Activated naive CD4-positive, alpha-beta T cell treated with anti-CD3 and anti-CD28 coated beads, Interleukin-2, amount 50 U/mL, for 24 hours (primary cell): ENCODE results near the gene SMTN.

ENCODE experiments used
- H3K27ac Mint-ChIP-seq: one replicate; pipeline ENCODE4 v1.8.0; 2021; ENCODE audit warnings: mild to moderate bottlenecking, mixed read lengths
- H3K27me3 Mint-ChIP-seq: one replicate; pipeline ENCODE4 v1.8.0; 2021; ENCODE audit warnings: mixed read lengths
- H3K36me3 Mint-ChIP-seq: one replicate; pipeline ENCODE4 v1.8.0; 2021; ENCODE audit warnings: mixed read lengths
- H3K4me1 Mint-ChIP-seq: one replicate; pipeline ENCODE4 v1.8.0; 2021; ENCODE audit warnings: mixed read lengths
- H3K4me3 Mint-ChIP-seq: one replicate; pipeline ENCODE4 v1.8.0; 2021; ENCODE audit warnings: mild to moderate bottlenecking, mixed read lengths
- H3K9me3 Mint-ChIP-seq: one replicate; pipeline ENCODE4 v1.8.0; 2021; ENCODE audit warnings: mixed read lengths

SMTN gene

DNA sequence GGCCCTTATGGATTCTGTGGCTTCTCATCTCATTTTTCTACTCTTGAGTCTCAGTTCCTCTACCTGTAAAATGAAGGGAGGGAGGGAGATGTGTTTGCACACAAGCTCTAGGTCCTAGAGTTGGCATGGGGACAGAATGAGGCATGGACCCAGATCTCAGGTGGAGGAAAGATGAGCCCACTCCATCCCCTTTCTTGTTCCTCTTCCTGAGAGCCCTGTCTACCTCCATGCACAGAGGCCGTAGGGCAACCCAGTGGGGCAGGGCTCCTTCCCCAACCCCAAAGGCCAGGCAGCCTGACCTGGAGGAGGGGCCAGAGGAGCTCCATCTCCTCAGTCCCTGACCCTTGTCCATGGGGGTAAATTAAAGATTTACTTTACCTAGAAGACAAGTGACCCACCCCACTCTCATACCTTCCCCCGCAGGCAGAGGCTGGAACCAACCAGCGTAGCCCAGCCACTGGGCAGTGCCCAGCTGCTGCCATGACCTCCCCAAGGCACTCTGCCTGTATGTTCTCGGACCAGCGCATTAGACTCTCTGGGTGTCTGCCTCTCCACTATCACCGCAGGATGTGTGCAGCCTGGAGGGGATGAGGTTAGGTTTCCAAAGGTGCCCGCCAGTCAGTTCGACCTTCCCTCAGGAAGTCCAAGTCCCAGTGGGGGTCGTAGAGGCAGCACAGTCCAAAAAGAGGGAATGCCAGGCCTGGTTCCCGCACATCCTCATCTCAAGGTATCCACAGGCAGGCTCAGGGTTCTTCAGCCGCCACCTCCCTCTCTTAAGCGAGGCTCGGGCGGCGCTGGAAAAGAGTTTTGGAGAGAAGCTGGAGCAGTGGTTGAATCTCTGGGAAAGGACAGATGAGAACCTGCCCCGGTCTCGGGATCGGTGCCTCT, 3.0 kb downstream of the SMTN start:
- H3K27me3 Mint-ChIP-seq = no peaks in the 10 kb centered on the region

DNA sequence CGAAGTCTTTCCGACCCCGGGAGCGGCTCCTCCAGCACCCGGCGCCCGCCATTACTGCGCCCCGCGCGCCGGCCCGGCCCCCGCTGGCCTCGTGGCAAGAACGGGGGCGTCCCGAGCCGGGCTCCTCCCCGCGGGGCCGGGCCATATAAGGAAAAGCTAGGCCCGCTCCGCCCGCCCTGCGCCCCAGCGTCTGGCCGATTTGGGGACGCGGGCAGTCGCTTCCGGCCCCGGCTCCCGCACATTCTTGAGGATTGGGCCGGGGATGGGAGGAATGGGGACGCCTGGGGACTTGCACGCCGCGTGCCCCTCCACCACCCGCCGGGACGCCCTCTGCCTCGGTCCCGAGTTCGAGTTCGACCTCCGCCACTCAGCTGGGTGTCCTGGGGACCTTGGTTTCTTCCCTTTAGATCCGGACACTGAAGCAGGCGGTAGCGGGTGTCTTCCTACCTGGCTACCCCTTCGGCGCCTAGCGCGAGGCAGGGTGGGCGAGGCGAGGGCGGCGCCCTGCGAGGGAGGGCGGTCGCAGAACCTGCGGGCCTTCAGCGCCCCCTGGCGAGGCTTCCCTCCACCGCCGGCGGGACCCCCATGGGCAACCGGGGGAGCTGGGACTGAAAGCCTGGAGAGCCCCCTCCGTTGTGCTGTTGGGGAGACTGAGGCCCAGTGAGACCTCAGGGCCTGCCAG, 3.8 kb downstream of the SMTN start:
- Mint-ChIP-seq H3K36me3 (no peaks in the 10 kb centered on the region), H3K4me1 (peaks cover 28% of the 10 kb centered on the region), H3K27ac (peak overlapping the region; percentile 90), H3K4me3 (peak overlapping the region; percentile 94), H3K9me3 (no peaks in the 10 kb centered on the region), H3K27me3 (no peaks in the 10 kb centered on the region)

More for the DNA sequence above, 3.0 kb downstream of the SMTN start:
- Mint-ChIP-seq H3K4me1 (peaks cover 28% of the 10 kb centered on the region), H3K36me3 (no peaks in the 10 kb centered on the region), H3K4me3 (peak overlapping the region; percentile 94), H3K27ac (peak overlapping the region; percentile 89), H3K9me3 (no peaks in the 10 kb centered on the region)

DNA sequence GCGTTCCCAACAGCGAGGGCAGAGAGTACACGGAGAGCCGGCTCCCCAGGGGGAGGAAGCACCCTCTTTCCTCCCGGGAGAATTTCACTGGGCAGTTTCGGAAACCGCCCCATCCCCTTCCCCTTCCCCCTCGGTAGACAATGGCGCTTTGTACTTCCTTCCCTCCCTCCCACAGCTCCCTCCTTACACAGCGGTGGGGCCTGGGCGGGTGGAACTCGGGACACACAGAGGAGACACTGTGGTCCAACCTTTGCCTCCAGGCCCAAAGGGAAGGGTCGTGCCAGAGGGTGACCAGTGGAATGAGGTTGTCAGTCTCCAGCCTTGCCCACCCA, 4.3 kb downstream of the SMTN start:
- peaks cover 28% of the 10 kb centered on the region for H3K4me1 Mint-ChIP-seq
- peak overlapping the region; percentile 90 for H3K27ac Mint-ChIP-seq
- no peaks in the 10 kb centered on the region for H3K36me3 Mint-ChIP-seq
- H3K4me3 Mint-ChIP-seq = peak overlapping the region; percentile 86
- no peaks in the 10 kb centered on the region for H3K9me3 Mint-ChIP-seq
- no peaks in the 10 kb centered on the region for H3K27me3 Mint-ChIP-seq

DNA sequence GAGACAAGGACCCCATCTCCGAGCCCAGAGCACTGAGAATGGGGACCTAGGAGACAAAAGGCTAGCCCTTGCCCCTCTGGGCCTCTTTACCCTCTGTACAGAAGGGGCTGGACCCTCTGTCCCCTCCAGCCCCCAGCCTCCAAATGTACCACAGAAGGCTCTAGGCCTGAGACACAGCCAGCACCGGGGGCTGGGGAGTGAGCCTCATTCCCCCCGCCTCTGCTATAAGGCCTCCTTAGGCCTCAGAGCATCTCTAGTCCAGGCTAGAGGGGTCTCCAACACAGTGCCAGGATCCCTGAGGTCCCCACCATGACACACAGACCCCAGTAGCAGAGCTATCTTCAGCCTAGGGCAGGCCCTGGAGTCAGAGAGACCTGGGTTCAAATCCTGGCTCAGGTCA, 4.8 kb downstream of the SMTN start:
- Mint-ChIP-seq H3K27me3 (no peaks in the 10 kb centered on the region), H3K36me3 (no peaks in the 10 kb centered on the region), H3K4me3 (no peak overlapping the region), H3K4me1 (peaks cover 28% of the 10 kb centered on the region), H3K9me3 (no peaks in the 10 kb centered on the region), H3K27ac (no peak overlapping the region)

DNA sequence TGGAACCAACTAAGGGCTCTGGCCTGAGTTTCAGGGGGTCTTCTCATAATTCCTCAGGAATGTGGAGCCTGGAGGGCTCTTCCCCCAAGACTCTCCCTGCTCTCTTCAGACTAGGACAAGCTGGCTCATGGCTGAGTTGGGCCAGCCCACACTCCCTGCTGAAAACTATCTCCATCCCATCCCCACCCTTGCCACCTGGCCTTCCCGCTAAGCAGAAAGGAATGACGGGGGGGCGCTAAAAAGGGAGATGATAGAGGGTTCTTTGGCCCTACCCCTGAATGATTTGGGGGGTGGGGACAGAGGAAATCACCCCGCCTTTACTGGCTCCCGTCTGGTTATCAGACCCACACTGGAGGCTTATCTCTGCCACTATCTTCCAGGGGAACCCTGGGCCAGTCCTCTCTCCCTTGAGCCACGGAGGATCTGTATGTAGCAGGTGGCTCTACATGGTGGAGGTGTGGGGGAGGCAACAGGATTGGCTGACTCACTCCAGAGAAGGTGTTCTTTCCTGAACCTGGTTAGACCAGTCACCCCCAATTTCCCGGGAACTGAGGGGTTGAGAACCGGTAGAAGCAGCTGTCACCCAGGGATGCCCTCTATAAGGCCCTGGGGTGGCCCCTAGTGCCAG, 5.7 kb downstream of the SMTN start:
- Mint-ChIP-seq H3K27me3 (no peaks in the 10 kb centered on the region), H3K36me3 (no peaks in the 10 kb centered on the region), H3K9me3 (no peaks in the 10 kb centered on the region), H3K4me1 (peaks cover 23% of the 10 kb centered on the region), H3K27ac (no peak overlapping the region), H3K4me3 (peak overlapping the region; percentile 4)

DNA sequence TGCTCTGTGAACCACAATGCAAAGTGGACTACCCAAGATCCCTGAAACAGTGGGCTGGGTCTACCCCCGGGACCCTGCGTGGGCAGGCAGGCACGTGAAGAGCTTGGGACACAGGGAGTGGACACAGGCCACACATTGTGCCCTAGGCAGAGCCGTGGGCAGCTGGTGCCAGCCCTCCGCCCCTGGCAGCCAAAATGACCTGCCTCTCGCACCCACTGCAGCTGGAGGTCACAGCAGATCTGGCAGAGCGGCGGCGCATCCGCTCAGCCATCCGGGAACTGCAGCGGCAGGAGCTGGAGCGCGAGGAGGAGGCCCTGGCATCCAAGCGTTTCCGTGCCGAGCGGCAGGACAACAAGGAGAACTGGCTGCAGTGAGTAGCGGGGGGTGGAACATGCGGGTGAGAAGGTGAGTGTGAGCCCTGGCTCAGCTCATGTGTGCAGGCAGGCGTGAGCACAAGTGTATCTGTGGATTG, 6.7 kb downstream of the SMTN start:
- H3K4me1 Mint-ChIP-seq = peaks cover 14% of the 10 kb centered on the region
- H3K27me3 Mint-ChIP-seq = no peaks in the 10 kb centered on the region
- no peak overlapping the region for H3K4me3 Mint-ChIP-seq
- no peak overlapping the region for H3K27ac Mint-ChIP-seq
- H3K36me3 Mint-ChIP-seq = no peaks in the 10 kb centered on the region
- no peaks in the 10 kb centered on the region for H3K9me3 Mint-ChIP-seq

DNA sequence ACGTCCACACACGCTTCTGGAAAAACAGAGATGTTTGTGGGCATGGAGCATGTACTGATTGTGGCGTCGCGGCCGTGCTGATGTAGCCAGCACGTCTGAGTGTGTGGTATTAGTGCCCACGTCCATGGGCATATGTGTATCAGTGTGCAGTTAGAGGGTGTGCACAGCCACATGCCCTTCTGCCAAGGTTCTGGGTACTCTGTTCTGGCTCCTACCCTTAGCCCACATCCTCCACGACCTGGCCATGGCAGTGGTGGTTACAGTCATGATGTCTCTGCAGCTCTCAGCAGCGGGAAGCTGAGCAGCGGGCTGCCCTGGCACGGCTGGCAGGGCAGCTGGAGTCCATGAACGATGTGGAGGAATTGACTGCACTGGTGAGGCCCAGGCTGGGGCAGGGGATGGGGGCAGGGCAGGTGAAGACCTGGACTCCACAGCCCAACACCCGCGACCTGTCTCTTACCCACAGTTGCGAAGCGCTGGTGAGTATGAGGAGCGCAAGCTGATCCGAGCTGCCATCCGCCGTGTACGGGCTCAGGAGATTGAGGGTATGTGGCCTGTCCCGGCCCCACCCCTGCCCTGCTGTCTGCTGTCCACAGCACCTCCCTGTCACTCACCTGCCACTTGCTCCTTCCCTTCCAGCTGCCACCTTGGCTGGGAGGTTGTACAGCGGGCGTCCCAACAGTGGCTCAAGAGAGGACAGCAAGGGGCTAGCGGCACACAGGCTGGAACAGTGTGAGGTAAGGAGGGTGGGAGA, 7.3 kb downstream of the SMTN start:
- Mint-ChIP-seq H3K4me3 (no peak overlapping the region), H3K27me3 (no peaks in the 10 kb centered on the region), H3K36me3 (no peaks in the 10 kb centered on the region), H3K4me1 (peaks cover 7% of the 10 kb centered on the region), H3K9me3 (no peaks in the 10 kb centered on the region), H3K27ac (no peak overlapping the region)

DNA sequence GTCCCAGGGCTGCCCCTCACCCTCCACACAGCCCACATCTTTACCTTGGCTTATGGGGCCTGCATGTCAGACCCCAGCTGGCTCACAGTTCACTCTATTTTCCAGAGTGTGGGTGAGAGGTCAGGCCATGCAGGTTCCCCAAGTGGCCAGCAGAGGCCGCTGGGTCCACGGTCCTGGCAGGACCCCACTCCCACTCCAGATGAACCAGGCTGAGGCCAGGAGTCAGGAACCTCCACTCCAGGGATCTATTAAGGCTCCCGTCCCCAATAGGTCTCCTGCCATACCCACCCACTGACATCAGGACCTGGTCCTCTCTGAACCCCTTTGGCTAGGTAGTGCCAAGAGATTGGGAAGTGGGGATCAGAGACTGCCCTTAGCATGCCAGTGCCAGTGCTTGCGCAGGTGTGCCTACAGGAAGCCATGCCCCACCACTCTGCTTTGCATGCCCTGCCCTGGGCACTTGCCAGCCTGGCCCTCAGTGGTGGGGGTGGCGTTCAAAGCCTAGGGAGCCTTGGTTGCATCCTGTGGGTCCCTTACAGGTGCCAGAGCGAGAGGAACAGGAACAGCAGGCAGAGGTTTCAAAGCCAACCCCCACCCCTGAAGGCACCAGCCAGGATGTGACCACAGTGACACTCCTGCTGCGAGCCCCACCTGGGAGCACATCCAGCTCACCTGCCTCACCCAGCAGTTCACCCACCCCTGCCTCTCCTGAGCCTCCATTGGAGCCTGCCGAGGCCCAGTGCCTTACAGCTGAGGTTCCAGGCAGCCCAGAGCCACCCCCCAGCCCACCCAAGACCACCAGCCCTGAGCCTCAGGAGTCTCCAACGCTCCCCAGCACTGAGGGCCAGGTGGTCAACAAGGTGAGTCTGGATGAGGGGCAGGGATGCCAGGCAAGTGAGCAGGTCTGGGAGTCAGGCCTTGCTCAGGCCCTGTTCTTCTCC, 8.3 kb downstream of the SMTN start:
- H3K9me3 Mint-ChIP-seq = no peaks in the 10 kb centered on the region
- no peaks in the 10 kb centered on the region for H3K36me3 Mint-ChIP-seq
- H3K4me3 Mint-ChIP-seq = no peak overlapping the region
- no peak overlapping the region for H3K27ac Mint-ChIP-seq
- no peaks in the 10 kb centered on the region for H3K4me1 Mint-ChIP-seq
- H3K27me3 Mint-ChIP-seq = no peaks in the 10 kb centered on the region

DNA sequence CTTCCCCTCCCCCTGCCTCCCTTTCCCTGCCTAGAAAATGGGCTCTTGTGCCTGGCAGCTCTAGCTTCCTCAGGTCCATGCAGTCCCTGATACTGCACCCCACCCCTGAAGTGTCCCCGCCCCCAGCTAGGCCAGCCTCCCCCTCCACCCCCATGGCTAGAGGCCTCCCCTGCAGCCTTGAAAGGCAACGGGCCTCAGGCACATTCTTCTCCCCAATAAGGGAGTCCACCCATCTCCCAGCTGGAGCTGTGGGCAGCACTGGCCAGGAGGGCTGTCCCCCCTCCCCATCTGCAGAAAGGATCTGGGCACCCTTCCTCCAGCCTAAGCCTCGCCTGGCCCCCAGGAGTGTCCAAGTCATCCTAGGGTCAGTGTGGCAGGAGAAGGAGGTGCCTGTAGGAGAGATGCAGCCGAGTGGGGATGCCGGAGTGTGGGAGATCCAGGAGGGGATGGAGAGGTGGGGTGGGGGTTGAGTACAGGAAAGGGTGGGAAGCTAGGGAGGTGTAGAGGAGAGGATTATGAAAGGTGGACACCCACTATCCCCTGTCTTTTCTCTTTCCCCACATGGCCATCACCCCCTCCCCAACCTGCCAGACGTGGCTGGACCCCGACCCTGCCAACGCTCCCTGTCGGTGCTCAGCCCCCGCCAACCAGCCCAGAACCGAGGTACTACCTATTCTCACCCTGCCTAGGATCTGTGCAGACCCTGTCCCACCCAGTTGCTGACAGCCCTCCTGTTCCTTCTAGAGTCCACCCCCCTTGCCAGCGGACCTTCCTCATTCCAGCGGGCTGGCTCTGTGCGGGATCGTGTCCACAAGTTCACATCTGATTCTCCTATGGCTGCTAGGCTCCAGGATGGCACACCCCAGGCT, 9.3 kb downstream of the SMTN start:
- no peaks in the 10 kb centered on the region for H3K9me3 Mint-ChIP-seq
- no peaks in the 10 kb centered on the region for H3K27me3 Mint-ChIP-seq
- H3K4me3 Mint-ChIP-seq = no peak overlapping the region
- H3K36me3 Mint-ChIP-seq = no peaks in the 10 kb centered on the region
- H3K4me1 Mint-ChIP-seq = no peaks in the 10 kb centered on the region
- no peak overlapping the region for H3K27ac Mint-ChIP-seq

DNA sequence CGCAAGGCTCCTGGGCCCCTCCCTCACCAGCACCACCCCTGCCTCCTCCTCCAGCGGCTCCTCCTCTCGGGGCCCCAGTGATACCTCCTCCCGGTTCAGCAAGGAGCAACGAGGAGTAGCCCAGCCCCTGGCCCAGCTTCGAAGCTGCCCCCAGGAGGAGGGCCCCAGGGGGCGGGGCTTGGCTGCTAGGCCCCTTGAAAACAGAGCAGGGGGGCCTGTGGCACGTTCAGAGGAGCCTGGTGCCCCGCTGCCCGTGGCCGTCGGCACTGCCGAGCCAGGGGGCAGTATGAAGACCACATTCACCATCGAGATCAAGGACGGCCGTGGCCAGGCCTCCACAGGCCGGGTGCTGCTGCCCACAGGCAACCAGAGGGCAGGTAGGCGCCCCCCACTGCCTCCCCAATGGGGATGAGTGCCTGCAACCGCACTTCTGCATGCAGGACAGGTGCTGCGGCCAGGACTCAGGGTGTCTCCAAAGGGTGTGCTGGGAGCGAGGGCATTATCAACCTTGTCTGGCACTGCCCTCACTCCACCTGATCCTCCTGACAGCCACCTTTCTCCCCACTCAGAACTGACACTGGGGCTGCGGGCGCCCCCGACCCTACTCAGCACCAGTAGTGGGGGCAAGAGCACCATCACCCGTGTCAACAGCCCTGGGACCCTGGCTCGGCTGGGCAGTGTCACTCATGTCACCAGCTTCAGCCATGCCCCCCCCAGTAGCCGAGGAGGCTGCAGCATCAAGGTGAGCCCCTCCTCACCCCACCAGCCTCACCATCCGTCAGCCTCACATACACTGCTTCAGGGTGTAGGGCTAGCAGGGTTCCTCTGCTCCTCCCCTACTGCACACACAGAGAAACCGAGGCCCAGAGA, 10.2 kb downstream of the SMTN start:
- Mint-ChIP-seq H3K27me3 (no peaks in the 10 kb centered on the region), H3K27ac (no peak overlapping the region), H3K9me3 (no peaks in the 10 kb centered on the region), H3K36me3 (no peaks in the 10 kb centered on the region), H3K4me3 (no peak overlapping the region), H3K4me1 (no peaks in the 10 kb centered on the region)

DNA sequence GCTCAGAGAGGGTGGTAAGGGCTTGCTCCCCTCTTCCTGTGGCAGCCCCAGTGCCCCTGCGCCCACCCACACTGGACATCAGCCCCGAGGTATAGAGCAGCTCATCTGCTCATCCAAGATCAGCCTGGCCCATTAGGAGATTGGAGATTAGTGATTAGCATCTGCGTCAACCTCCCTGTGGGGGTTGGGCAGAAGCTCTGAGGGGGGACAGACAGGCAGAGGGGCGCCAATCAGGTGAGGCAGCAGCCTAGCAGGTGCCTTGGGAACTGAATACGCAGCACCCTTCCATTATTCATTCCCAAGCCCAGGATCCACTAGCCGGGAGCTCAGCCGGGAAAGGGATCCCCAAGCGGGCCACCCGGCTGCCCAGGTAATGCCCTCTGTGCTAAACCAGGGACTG, 11.0 kb downstream of the SMTN start:
- H3K27ac Mint-ChIP-seq = no peak overlapping the region
- H3K36me3 Mint-ChIP-seq = no peaks in the 10 kb centered on the region
- H3K4me1 Mint-ChIP-seq = no peaks in the 10 kb centered on the region
- no peaks in the 10 kb centered on the region for H3K9me3 Mint-ChIP-seq
- no peak overlapping the region for H3K4me3 Mint-ChIP-seq
- no peaks in the 10 kb centered on the region for H3K27me3 Mint-ChIP-seq

DNA sequence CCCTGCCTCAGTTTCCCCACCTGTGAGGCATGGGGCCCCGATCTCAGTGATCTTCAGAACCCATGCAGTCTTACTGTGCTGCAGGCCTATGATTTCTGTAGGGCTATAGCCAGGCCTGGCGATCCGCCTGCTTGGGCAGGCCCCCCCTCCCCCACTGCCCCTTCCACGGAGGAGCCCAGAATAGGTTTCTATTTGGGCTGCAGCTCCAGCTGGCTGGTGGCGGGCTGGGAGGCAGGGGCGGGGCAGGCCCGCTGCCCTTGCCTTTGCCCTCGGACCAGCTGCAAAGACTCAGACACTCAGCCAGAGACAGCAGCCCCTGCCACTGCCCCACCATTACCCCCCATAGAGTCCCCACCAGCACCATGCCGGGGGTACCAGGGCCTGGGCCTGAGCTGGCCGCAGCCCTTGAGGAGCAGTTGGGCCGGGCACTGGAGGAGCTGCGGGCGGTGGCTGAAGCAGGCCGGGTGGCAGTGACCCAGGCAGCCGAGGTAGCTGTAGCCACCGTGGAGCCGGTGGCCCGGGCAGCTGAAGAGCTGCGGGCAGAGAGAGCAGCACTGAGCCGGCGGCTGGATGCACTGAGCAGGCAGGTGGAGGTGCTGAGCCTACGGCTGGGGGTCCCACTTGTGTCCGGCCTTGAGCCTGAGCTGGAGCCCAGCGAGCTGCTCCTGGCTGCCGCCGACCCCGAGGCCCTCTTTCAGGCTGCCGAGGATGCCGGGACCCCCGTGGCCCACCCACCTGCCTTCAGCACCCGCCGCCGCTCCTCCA, 12.2 kb downstream of the SMTN start:
- no peak overlapping the region for H3K4me3 Mint-ChIP-seq
- no peaks in the 10 kb centered on the region for H3K4me1 Mint-ChIP-seq
- H3K27me3 Mint-ChIP-seq = no peaks in the 10 kb centered on the region
- H3K27ac Mint-ChIP-seq = no peak overlapping the region
- no peaks in the 10 kb centered on the region for H3K36me3 Mint-ChIP-seq
- H3K9me3 Mint-ChIP-seq = no peaks in the 10 kb centered on the region
